GM12865 (cell line): ENCODE data around the gene C17orf114.

Experiments
- DNase-seq: peaks from one replicate; pipeline ENCODE4 v3.0.0; 2010; ENCODE audit warnings: low read depth
- H3K4me3 ChIP-seq: 2 replicates; pipeline ENCODE4 v1.5.1; 2011; ENCODE audit warnings: mild to moderate bottlenecking, low read depth, low read length, control low read depth
- TF ChIP-seq, protein P1 (sequence below): IDR thresholded peaks from 2 replicates; pipeline ENCODE4 v1.5.1; 2011; ENCODE audit warnings: low read length, control low read depth, low read depth, inconsistent platforms; ENCODE audit not compliant: insufficient read depth; ENCODE audit errors: missing control alignments

C17orf114 gene

DNA sequence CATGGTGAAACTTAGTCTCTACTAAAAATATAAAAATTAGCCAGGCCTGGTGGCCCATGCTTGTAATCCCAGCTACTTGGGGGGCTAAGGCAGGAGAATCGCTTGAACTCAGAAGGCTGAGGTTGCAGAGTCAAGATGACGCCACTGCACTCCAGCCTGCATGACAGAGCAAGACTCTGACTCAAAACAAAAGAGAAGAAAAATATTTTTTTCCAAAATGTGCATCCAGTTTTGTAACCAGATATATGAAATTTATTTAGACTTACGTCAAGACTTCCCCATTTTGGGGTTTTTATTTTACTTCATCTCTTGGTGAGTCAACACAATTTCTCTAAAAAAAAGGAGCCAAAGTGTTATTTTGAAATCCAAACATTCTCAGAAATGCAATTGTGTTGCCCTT is 35.9 kb downstream of the C17orf114 start:
- no peak overlapping the region for H3K4me3 ChIP-seq
- TF ChIP-seq, protein P1, sequence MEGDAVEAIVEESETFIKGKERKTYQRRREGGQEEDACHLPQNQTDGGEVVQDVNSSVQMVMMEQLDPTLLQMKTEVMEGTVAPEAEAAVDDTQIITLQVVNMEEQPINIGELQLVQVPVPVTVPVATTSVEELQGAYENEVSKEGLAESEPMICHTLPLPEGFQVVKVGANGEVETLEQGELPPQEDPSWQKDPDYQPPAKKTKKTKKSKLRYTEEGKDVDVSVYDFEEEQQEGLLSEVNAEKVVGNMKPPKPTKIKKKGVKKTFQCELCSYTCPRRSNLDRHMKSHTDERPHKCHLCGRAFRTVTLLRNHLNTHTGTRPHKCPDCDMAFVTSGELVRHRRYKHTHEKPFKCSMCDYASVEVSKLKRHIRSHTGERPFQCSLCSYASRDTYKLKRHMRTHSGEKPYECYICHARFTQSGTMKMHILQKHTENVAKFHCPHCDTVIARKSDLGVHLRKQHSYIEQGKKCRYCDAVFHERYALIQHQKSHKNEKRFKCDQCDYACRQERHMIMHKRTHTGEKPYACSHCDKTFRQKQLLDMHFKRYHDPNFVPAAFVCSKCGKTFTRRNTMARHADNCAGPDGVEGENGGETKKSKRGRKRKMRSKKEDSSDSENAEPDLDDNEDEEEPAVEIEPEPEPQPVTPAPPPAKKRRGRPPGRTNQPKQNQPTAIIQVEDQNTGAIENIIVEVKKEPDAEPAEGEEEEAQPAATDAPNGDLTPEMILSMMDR: no peak
- DNase-seq: no peak

DNA sequence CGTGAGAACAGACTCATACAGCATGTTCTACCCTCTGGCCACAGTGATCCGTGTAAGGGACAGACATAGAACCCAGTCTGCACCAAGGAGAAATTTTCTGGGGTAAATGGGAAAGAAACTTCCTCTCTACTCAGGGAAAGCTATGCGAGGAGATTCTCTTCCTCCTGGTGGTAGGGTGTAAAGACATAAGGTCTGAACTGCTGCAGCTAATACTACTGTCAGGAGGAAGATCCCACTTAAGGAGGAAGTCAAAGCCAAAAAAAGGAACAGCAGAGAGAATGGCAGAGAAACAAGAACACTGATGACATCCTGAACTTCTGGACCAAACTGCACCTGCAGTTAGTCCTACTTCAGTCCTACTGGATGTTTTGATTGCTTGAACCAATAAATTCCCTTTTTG is 37.5 kb downstream of the C17orf114 start:
- DNase-seq: no peak
- TF ChIP-seq, protein P1: no peak
- no peak overlapping the region for H3K4me3 ChIP-seq

DNA sequence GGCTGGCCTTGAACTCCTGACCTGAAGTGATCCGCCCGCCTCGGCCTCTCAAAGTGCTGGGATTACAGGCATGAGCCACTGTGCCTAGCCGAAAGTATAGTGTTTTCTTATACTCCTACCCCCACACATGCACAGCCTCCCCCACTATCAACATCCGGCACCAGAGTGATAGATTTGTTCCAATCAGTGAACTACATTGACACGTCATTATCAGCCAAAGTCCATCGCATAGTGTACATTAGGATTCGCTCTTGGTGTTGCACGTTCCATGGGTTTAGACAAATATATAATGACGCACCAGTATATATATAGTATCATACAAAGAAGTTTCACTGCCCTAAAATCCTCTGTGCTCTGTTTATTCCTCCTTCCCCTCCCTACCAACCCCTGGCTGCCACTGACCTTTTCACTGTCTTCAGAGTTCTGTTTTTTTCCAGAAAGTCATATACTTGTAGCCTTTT is 42.3 kb downstream of the C17orf114 start:
- TF ChIP-seq, protein P1: no peak
- DNase-seq: no peak
- H3K4me3 ChIP-seq: no peak overlapping the region

DNA sequence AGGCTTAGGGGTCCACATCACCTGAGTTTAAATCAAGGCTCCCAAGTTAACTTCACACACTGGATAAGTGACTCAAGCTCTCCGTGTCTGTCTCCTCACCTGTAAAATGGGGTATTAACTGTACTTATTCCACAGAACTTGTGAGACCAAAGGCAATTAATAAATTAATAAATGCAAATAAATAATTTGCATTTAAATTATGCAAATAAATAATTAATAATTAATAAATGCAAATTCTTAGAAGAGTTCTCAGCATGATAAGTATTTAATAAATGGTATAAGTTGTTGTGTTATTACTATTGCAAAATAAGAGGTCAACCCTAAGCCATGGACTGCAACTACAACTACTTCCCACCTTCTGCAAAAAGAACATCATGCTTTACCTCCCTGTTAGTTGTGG is 48.7 kb downstream of the C17orf114 start:
- TF ChIP-seq, protein P1: no peak
- DNase-seq: no peak

DNA sequence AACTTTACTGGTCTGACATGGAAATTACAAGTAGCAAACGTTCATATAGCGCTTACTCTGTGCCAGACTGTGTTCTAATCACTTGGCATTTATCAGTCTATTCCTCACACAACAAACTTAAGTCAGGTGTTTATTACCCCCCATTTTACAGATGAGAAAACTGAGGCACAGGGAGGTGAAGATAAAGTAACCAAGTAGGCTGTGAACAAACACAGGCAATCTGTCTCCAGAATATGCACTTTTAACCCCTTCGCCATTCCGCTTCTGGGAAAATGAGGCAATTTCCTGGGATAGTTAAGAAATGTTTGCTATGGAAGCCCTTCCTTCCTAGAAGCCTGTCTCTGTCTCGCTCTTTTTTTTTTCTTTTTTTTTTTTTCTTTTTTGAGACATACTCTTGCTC is 50.2 kb downstream of the C17orf114 start:
- TF ChIP-seq, protein P1: no peak
- no peak overlapping the region for H3K4me3 ChIP-seq
- DNase-seq: no peak

More for the DNA sequence above, 48.7 kb downstream of the C17orf114 start:
- no peak overlapping the region for H3K4me3 ChIP-seq
